Measurements from ENCODE around the gene CLDN6. TPM values are rescaled to one million over a fixed set of nuclear protein-coding genes. Genes with fewer than 3 reads are reported as not detected.

The CLDN6 gene
- total and polyA plus RNA-seq, 2 of the 13 experiments (the other 11 are each of a cell fraction or from before 2014, with no cell fraction given): 5.9 to 7.6 TPM

DNA sequence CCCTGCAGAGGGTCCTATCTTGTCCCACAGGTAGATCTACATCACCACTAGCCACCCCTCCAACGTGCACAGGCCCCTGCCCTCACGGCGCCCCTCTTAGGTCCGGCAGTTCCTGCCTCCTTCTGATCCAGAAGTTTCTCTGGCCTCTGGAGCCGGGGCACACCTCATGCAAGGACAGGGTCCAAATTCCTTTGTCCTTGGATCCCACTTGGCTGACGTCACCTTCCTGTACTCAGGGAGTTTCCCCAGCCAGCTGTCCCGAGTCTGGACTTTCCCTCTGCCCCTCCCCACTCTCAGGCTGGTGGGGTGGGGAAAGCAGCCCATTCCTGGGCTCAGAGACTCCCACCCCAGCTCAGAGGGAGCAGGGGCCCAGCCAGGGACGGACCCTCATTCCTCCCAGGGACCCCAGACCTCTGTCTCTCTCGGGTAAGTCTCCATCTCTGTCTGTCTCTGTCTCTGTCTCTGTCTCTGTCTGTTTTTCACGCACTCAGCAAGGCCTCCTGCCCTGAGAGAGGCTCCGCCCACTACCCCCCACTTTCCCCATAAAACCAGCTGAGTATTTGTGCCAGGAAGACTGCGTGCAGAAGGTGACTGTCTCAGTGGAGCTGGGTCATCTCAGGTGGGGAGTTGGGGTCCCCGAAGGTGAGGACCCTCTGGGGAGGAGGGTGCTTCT lies 47.2 kb upstream of the CLDN6 start, which contains the start of gene IL32 (continued):
- TF ChIP-seq, protein P1, sequence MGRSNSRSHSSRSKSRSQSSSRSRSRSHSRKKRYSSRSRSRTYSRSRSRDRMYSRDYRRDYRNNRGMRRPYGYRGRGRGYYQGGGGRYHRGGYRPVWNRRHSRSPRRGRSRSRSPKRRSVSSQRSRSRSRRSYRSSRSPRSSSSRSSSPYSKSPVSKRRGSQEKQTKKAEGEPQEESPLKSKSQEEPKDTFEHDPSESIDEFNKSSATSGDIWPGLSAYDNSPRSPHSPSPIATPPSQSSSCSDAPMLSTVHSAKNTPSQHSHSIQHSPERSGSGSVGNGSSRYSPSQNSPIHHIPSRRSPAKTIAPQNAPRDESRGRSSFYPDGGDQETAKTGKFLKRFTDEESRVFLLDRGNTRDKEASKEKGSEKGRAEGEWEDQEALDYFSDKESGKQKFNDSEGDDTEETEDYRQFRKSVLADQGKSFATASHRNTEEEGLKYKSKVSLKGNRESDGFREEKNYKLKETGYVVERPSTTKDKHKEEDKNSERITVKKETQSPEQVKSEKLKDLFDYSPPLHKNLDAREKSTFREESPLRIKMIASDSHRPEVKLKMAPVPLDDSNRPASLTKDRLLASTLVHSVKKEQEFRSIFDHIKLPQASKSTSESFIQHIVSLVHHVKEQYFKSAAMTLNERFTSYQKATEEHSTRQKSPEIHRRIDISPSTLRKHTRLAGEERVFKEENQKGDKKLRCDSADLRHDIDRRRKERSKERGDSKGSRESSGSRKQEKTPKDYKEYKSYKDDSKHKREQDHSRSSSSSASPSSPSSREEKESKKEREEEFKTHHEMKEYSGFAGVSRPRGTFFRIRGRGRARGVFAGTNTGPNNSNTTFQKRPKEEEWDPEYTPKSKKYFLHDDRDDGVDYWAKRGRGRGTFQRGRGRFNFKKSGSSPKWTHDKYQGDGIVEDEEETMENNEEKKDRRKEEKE (IDR thresholded peaks at IDR 0.05): no peak
- TF ChIP-seq, protein P2, sequence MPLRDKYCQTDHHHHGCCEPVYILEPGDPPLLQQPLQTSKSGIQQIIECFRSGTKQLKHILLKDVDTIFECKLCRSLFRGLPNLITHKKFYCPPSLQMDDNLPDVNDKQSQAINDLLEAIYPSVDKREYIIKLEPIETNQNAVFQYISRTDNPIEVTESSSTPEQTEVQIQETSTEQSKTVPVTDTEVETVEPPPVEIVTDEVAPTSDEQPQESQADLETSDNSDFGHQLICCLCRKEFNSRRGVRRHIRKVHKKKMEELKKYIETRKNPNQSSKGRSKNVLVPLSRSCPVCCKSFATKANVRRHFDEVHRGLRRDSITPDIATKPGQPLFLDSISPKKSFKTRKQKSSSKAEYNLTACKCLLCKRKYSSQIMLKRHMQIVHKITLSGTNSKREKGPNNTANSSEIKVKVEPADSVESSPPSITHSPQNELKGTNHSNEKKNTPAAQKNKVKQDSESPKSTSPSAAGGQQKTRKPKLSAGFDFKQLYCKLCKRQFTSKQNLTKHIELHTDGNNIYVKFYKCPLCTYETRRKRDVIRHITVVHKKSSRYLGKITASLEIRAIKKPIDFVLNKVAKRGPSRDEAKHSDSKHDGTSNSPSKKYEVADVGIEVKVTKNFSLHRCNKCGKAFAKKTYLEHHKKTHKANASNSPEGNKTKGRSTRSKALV (CRISPR knock-in tag; IDR thresholded peaks at IDR 0.05): 0 out of 2 replicates have a peak, but pooled peaks have one; percentile 37
- TF ChIP-seq, protein P3, sequence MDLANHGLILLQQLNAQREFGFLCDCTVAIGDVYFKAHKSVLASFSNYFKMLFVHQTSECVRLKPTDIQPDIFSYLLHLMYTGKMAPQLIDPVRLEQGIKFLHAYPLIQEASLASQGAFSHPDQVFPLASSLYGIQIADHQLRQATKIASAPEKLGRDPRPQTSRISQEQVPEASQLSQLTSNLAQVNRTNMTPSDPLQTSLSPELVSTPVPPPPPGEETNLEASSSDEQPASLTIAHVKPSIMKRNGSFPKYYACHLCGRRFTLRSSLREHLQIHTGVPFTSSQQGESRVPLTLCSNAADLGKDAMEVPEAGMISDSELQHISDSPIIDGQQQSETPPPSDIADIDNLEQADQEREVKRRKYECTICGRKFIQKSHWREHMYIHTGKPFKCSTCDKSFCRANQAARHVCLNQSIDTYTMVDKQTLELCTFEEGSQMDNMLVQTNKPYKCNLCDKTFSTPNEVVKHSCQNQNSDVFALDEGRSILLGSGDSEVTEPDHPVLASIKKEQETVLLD (CRISPR knock-in tag; IDR thresholded peaks at IDR 0.05; ENCODE audit: low read depth): no peak
- no peak for TF ChIP-seq STAG1 (CRISPR knock-in tag; IDR thresholded peaks at IDR 0.05)
- no peak for TF ChIP-seq NFE2L2 (IDR thresholded peaks at IDR 0.05; ENCODE audit: low read length)
- TF ChIP-seq ZNF557 (CRISPR knock-in tag; IDR thresholded peaks at IDR 0.05): no peak
- TF ChIP-seq KLF15 (CRISPR knock-in tag; IDR thresholded peaks at IDR 0.05; ENCODE audit: borderline replicate concordance): no peak
- peak; percentile 64; the same call in 1 of the 2 replicates for TF ChIP-seq ZNF788 (CRISPR knock-in tag; IDR thresholded peaks at IDR 0.05; ENCODE audit: borderline replicate concordance)
- TF ChIP-seq MED13 (CRISPR knock-in tag; IDR thresholded peaks at IDR 0.05): 0 out of 2 replicates have a peak, but pooled peaks have one; percentile 22
- TF ChIP-seq FOSL1 (CRISPR knock-in tag; IDR thresholded peaks at IDR 0.05; ENCODE audit: borderline replicate concordance): no peak
- TF ChIP-seq, protein P4, sequence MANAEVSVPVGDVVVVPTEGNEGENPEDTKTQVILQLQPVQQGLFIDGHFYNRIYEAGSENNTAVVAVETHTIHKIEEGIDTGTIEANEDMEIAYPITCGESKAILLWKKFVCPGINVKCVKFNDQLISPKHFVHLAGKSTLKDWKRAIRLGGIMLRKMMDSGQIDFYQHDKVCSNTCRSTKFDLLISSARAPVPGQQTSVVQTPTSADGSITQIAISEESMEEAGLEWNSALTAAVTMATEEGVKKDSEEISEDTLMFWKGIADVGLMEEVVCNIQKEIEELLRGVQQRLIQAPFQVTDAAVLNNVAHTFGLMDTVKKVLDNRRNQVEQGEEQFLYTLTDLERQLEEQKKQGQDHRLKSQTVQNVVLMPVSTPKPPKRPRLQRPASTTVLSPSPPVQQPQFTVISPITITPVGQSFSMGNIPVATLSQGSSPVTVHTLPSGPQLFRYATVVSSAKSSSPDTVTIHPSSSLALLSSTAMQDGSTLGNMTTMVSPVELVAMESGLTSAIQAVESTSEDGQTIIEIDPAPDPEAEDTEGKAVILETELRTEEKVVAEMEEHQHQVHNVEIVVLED (CRISPR knock-in tag; IDR thresholded peaks at IDR 0.05; ENCODE audit: borderline replicate concordance): peak; percentile 45; the same call in 1 of the 2 replicates
- TF ChIP-seq CREM (IDR thresholded peaks at IDR 0.05): peak; percentile 81
- TF ChIP-seq CREM (CRISPR knock-in tag; IDR thresholded peaks at IDR 0.05): no peak
- no peak for TF ChIP-seq ZSCAN22 (CRISPR knock-in tag; IDR thresholded peaks at IDR 0.05)
- TF ChIP-seq DNMT1 (CRISPR knock-in tag; IDR thresholded peaks at IDR 0.05): 0 out of 2 replicates have a peak, but pooled peaks have one; percentile 43
- TF ChIP-seq NCOA2 (CRISPR knock-in tag; IDR thresholded peaks at IDR 0.05): peak; percentile 59; the same call in 1 of the 2 replicates
- TF ChIP-seq MYC (CRISPR knock-in tag; IDR thresholded peaks at IDR 0.05; ENCODE audit: borderline replicate concordance): peak; percentile 77; the same call in 1 of the 2 replicates
- TF ChIP-seq TARDBP (CRISPR knock-in tag; IDR thresholded peaks at IDR 0.05): peak; percentile 78
